Measurements from ENCODE around the gene RNF150.

Gene RNF150

GRCh38 chr4:140904904-140905303, 228.4 kb downstream of the RNF150 start:
- TF ChIP-seq EZH2phosphoT487 (IDR thresholded peaks at IDR 0.05; ENCODE audit: borderline replicate concordance), result no peak
- Histone ChIP-seq H4K20me1 (ENCODE audit: insufficient read depth, low read length, poor library complexity, severe bottlenecking) (no peaks in the 10 kb centered on the region), H3K9ac (ENCODE audit: low read depth, low read length, poor library complexity, severe bottlenecking) (no peak overlapping the region), H3K4me1 (ENCODE audit: insufficient read depth, low read length, poor library complexity, severe bottlenecking) (peaks cover 6% of the 10 kb centered on the region), H3K4me3 (ENCODE audit: low read length, poor library complexity, severe bottlenecking) (no peak overlapping the region), H3K27me3 (ENCODE audit: insufficient read depth, low read length, poor library complexity, severe bottlenecking) (no peaks in the 10 kb centered on the region), H3K9me3 (ENCODE audit: insufficient read depth, low read depth, low read length) (no peaks in the 10 kb centered on the region), H3K79me2 (ENCODE audit: insufficient read depth, low read length) (no peaks in the 10 kb centered on the region), H2AFZ (ENCODE audit: low read length) (no peak overlapping the region), H3F3A (ENCODE audit: low read depth) (no peaks in the 10 kb centered on the region), H3K36me3 (ENCODE audit: insufficient read depth, low read length) (peaks cover 8% of the 10 kb centered on the region; the same call in 1 of the 2 replicates), H3K9me2 (replicated peaks; ENCODE audit: low read depth, low read length) (no peaks in the 10 kb centered on the region), H3K4me2 (ENCODE audit: low read depth, low read length, poor library complexity, severe bottlenecking) (no peak overlapping the region)

GRCh38 chr4:140903522-140904475, 229.5 kb downstream of the RNF150 start:
- TF ChIP-seq CTCF (conservative IDR thresholded peaks at IDR 0.05; ENCODE audit: low read length) (no peak), EZH2phosphoT487 (IDR thresholded peaks at IDR 0.05; ENCODE audit: borderline replicate concordance) (no peak)
- Histone ChIP-seq H3K4me2 (ENCODE audit: low read depth, low read length, poor library complexity, severe bottlenecking) (no peak overlapping the region), H3K36me3 (ENCODE audit: insufficient read depth, low read length) (peaks cover 8% of the 10 kb centered on the region; the same call in 1 of the 2 replicates), H3K27me3 (ENCODE audit: insufficient read depth, low read length, poor library complexity, severe bottlenecking) (no peaks in the 10 kb centered on the region), H3K9ac (ENCODE audit: low read depth, low read length, poor library complexity, severe bottlenecking) (no peak overlapping the region), H3F3A (ENCODE audit: low read depth) (no peaks in the 10 kb centered on the region), H3K9me2 (replicated peaks; ENCODE audit: low read depth, low read length) (no peaks in the 10 kb centered on the region), H3K9me3 (ENCODE audit: insufficient read depth, low read depth, low read length) (no peaks in the 10 kb centered on the region), H3K4me3 (ENCODE audit: low read length, poor library complexity, severe bottlenecking) (no peak overlapping the region), H4K20me1 (ENCODE audit: insufficient read depth, low read length, poor library complexity, severe bottlenecking) (no peaks in the 10 kb centered on the region), H2AFZ (ENCODE audit: low read length) (no peak overlapping the region), H3K79me2 (ENCODE audit: insufficient read depth, low read length) (no peaks in the 10 kb centered on the region), H3K4me1 (ENCODE audit: insufficient read depth, low read length, poor library complexity, severe bottlenecking) (peaks cover 6% of the 10 kb centered on the region)

GRCh38 chr4:140901736-140902336, 231.4 kb downstream of the RNF150 start:
- no peak overlapping the region for H3K9ac ChIP-seq (ENCODE audit: low read depth, low read length, poor library complexity, severe bottlenecking)
- H3K4me3 ChIP-seq (ENCODE audit: low read length, poor library complexity, severe bottlenecking), result no peak overlapping the region
- no peaks in the 10 kb centered on the region for H3K9me2 ChIP-seq (replicated peaks; ENCODE audit: low read depth, low read length)
- H2AFZ ChIP-seq (ENCODE audit: low read length), result no peak overlapping the region
- H3K4me1 ChIP-seq (ENCODE audit: insufficient read depth, low read length, poor library complexity, severe bottlenecking), result peaks cover 6% of the 10 kb centered on the region
- H3K4me2 ChIP-seq (ENCODE audit: low read depth, low read length, poor library complexity, severe bottlenecking), result no peak overlapping the region
- peaks cover 4% of the 10 kb centered on the region; the same call in 1 of the 2 replicates for H3K36me3 ChIP-seq (ENCODE audit: insufficient read depth, low read length)
- TF ChIP-seq EZH2phosphoT487 (IDR thresholded peaks at IDR 0.05; ENCODE audit: borderline replicate concordance) (no peak), CTCF (conservative IDR thresholded peaks at IDR 0.05; ENCODE audit: low read length) (no peak)
- H3K79me2 ChIP-seq (ENCODE audit: insufficient read depth, low read length), result no peaks in the 10 kb centered on the region
- no peaks in the 10 kb centered on the region for H3K27me3 ChIP-seq (ENCODE audit: insufficient read depth, low read length, poor library complexity, severe bottlenecking)
- no peaks in the 10 kb centered on the region for H3F3A ChIP-seq (ENCODE audit: low read depth)
- H4K20me1 ChIP-seq (ENCODE audit: insufficient read depth, low read length, poor library complexity, severe bottlenecking), result no peaks in the 10 kb centered on the region
- no peaks in the 10 kb centered on the region for H3K9me3 ChIP-seq (ENCODE audit: insufficient read depth, low read depth, low read length)
